ENCODE results near the gene SYNJ2. TPM values are rescaled to one million over a fixed set of nuclear protein-coding genes. Genes with fewer than 3 reads are reported as not detected.

Gene SYNJ2
- total and polyA plus RNA-seq, 2 of the 4 experiments (the other 2 are of a cell fraction): 40.8 to 45.2 TPM

DNA sequence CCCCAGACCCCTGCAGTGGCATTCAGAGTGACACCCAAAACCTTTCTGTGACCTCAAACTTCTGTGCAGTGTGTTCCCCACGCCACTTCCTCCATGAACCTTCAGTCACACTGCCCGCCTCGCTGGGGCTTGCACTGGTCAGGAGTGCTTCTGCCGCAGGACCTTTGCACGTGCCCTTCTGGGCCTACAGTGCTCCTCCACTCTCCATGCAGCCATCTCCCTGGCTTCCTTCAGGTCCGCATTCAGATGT, 27.1 kb downstream of the SYNJ2 start:
- POLR2A ChIA-PET (ENCODE audit: unreplicated experiment): interaction anchor here (0.5 kb wide), 1 partner anchor 15 kb away, joined by 3 read pairs; no protein-coding TSS in a partner anchor
- Histone ChIP-seq H3K4me3 (ENCODE audit: insufficient read depth, low read depth, low read length) (no peak overlapping the region), H3K79me1 (ENCODE audit: low read depth in 1 of 2, low read length in 2 of 2) (peaks cover 60 to 96% of the 10 kb centered on the region in 2 experiments), H2AFZ (replicated peaks; ENCODE audit: low read length, poor library complexity) (no peak overlapping the region), H2BK120ac (ENCODE audit: low read depth, low read length) (peak overlapping the region; percentile 83), H3K18ac (ENCODE audit: low read depth, low read length) (peak overlapping the region; percentile 21), H3K4ac (ENCODE audit: low read depth, low read length) (peak overlapping the region; percentile 91), H3K56ac (ENCODE audit: extremely low read depth, insufficient read depth, low read length) (0 out of 2 replicates have a peak overlapping the region, but pooled peaks have one; percentile 23), H2AK9ac (replicated peaks; ENCODE audit: low read depth, low read length, poor library complexity) (peak overlapping the region; percentile 80), H3K4me2 (ENCODE audit: low read depth, low read length) (no peak overlapping the region), H4K5ac (ENCODE audit: low read depth, low read length) (peak overlapping the region; percentile 56), H3K27ac (ENCODE audit: insufficient read depth, low read length) (peak overlapping the region; percentile 58), H4K91ac (ENCODE audit: insufficient read depth, low read depth, low read length) (peak overlapping the region; percentile 58), H4K20me1 (ENCODE audit: insufficient read depth, low read length) (peaks cover 40% of the 10 kb centered on the region), H3K14ac (replicated peaks; ENCODE audit: low read depth, low read length) (peak overlapping the region; percentile 84), H2BK5ac (ENCODE audit: low read depth, low read length, poor library complexity, severe bottlenecking) (peak overlapping the region; percentile 64), H3K9me1 (ENCODE audit: insufficient read depth, low read length) (peaks cover 62% of the 10 kb centered on the region), H3K23ac (ENCODE audit: low read depth, low read length) (peak overlapping the region; percentile 90), H4K8ac (ENCODE audit: low read depth in 2 of 2, low read length in 2 of 2) (peak overlapping the region; percentile 23 to 63; a peak in 2 of 4 replicates), H3K27me3 (ENCODE audit: control insufficient read depth, insufficient read depth, low read length) (no peaks in the 10 kb centered on the region), H3K9me3 (ENCODE audit: control insufficient read depth, insufficient read depth, low read length) (no peaks in the 10 kb centered on the region), H3K4me1 (ENCODE audit: control insufficient read depth, insufficient read depth, low read length) (peaks cover 39% of the 10 kb centered on the region), H2BK20ac (ENCODE audit: low read depth, low read length) (peak overlapping the region; percentile 92), H2AK5ac (ENCODE audit: low read depth, low read length) (peak overlapping the region; percentile 91), H3K36me3 (ENCODE audit: control insufficient read depth, insufficient read depth, low read length) (peaks cover 3% of the 10 kb centered on the region), H2BK15ac (ENCODE audit: low read depth, low read length) (peak overlapping the region; percentile 82; the same call in 2 of the 3 replicates), H3K9ac (ENCODE audit: low read depth, low read length) (no peak overlapping the region)
- no peak for DNase-seq
- BruUV-seq (replicated peaks): no TSS peak
- TF ChIP-seq MXI1 (IDR thresholded peaks at IDR 0.05; ENCODE audit: borderline replicate concordance, low read depth, low read length) (no peak), SMC3 (IDR thresholded peaks at IDR 0.05; ENCODE audit: low read depth, low read length) (no peak), MAFK (IDR thresholded peaks at IDR 0.05; ENCODE audit: low read depth, low read length) (no peak)
- ATAC-seq (ENCODE audit: low read depth): no peak
- dilution Hi-C loops (cut with HindIII; ENCODE audit: low sequenced_read_pairs, unreplicated experiment): no loop called here
- WGBS, 2 experiments (ENCODE audit: extremely low coverage in 2 of 2, insufficient read length in 1 of 2): 91% methylated on average over 5 of the region's 6 CpGs; no CpG with 5 or more reads in 1 of the 2 experiments
- CTCF ChIA-PET: interaction anchor here (1.1 kb wide), 1 partner anchor 14 kb away, joined by 3 read pairs; no protein-coding TSS in a partner anchor
- intact Hi-C loops (cut with micrococcal nuclease): no loop called here
- in situ Hi-C loops (cut with MboI; ENCODE audit: low sequenced_read_pairs): no loop called here
